Spleen (tissue), 11 donors: ENCODE data around the gene OXTR. TPM values are rescaled to one million over a fixed set of nuclear protein-coding genes. Genes with fewer than 3 reads are reported as not detected.

Experiments used
- DNase-seq: peaks from one replicate; pipeline ENCODE4 v3.0.0-alpha.2; 2020
- H3K27ac ChIP-seq, 8 donors: fragments of 200-600 bp; sonication (generic) in 7 of 8; 1 replicate in 4 of 8; 2 replicates in 4 of 8; pipeline versions ENCODE4 v1.5.0 to v1.8.0; 2016 to 2021; ENCODE audit warnings: inconsistent platforms in 4 of 8, mild to moderate bottlenecking in 4 of 8, moderate library complexity in 1 of 8
- H3K27me3 ChIP-seq, 7 donors: fragments of 200-600 bp; sonication (generic) in 6 of 7; replicated peaks in 1 of 7; 1 replicate in 4 of 7; 2 replicates in 3 of 7; pipeline versions ENCODE4 v1.5.0 to v1.8.0; 2016 to 2021; ENCODE audit warnings: inconsistent platforms in 3 of 7, mild to moderate bottlenecking in 1 of 7
- H3K36me3 ChIP-seq, 6 donors: fragments of 200-600 bp; sonication (generic) in 5 of 6; 1 replicate in 4 of 6; 2 replicates in 2 of 6; pipeline versions ENCODE4 v1.5.0 to v1.8.0; 2016 to 2021; ENCODE audit warnings: inconsistent platforms in 2 of 6
- H3K4me1 ChIP-seq, 6 donors: fragments of 200-600 bp; sonication (generic) in 5 of 6; 1 replicate in 3 of 6; 2 replicates in 3 of 6; pipeline versions ENCODE4 v1.5.0 to v1.8.0; 2016 to 2021; ENCODE audit warnings: inconsistent platforms in 3 of 6
- H3K4me3 ChIP-seq, 8 donors: fragments of 200-600 bp; sonication (generic) in 7 of 8; 1 replicate in 4 of 8; 2 replicates in 4 of 8; pipeline versions ENCODE4 v1.5.0 to v1.8.0; 2016 to 2021; ENCODE audit warnings: inconsistent platforms in 4 of 8, mild to moderate bottlenecking in 4 of 8, moderate library complexity in 2 of 8
- H3K9me3 ChIP-seq, 8 donors: fragments of 200-600 bp; sonication (generic) in 7 of 8; 1 replicate in 4 of 8; 2 replicates in 4 of 8; pipeline versions ENCODE4 v1.5.0 to v1.8.0; 2016 to 2021; ENCODE audit warnings: inconsistent platforms in 4 of 8
- POLR2A ChIP-seq, 3 donors: fragments of 450-650 bp; IDR thresholded peaks; one replicate each; pipeline ENCODE4 v1.5.1; 2017; ENCODE audit warnings: antibody characterized with exemption in 3 of 3, mild to moderate bottlenecking in 1 of 3
- POLR2AphosphoS5 ChIP-seq, 3 donors: sonication (generic); formaldehyde crosslinking; IDR thresholded peaks; one replicate each; pipeline ENCODE4 v1.5.1; 2017; ENCODE audit warnings: antibody characterized with exemption in 3 of 3
- WGBS, 5 donors: extraction: QIAGEN DNeasy Blood & Tissue Kit in 3 of 5; methylation state at CpG; one replicate each; pipeline versions ENCODE4 v1.1.5 to v1.1.7; 2013 to 2018; 5-methylcytosine and 5-hydroxymethylcytosine counted together
- intact Hi-C: fragments of 100-400 bp; cut with DNase I; formaldehyde crosslinking; loops from one replicate; pipeline ENCODE4 v1.15.0; 2023; ENCODE audit warnings: low total_unique reads
- polyA plus RNA-seq, 3 donors: library from polyadenylated mRNA; stranded (reverse); fragments of 200-250 nt; gene quantifications; one replicate each; pipeline ENCODE4 v1.2.1, GENCODE V29; 2013
- total RNA-seq, 7 donors: library from RNA; depleted of rRNA in 3 of 7; stranded (reverse); fragments of >200 nt in 3 of 7; fragmentation: NEBNext Ultra II Directional in 4 of 7; extraction: Animal tissue kit (Norgen Biotek cat#: 25700) in 4 of 7; gene quantifications; one replicate each; pipeline versions ENCODE4 v1.1.0 to v1.2.1, GENCODE V29; 2016 to 2021
- TF ChIP-seq, protein P1 (sequence below), 11 experiments: fragments of 200-600 bp in 7 of 11; fragments of 450-650 bp in 4 of 11; sonication (generic) in 4 of 11; IDR thresholded peaks in 8 of 11; conservative IDR thresholded peaks in 3 of 11; 1 replicate in 7 of 11; 2 replicates in 4 of 11; pipeline versions ENCODE4 v1.4.0 to v1.8.0; 2016 to 2021; ENCODE audit warnings: antibody characterized with exemption in 11 of 11, inconsistent platforms in 4 of 11, mild to moderate bottlenecking in 1 of 11
- donor health status: healthy with polysubstance abuse.
- donor health status: DM: no; HTN: no; CAD: no; lungs with moderate emphysema.
- donor health status: DM: no; HTN: no; CAD: no.
- donor health status: Bipolar disorder and iron deficiency.
- donor health status: healthy.
- donor health status: DM: no; HTN: no; CAD: no.
- donor health status: DM: yes; HTN: yes; CAD: no.

Gene OXTR
- total and polyA plus RNA-seq, 10 donors = 0.19 to 1.4 (median 0.43) TPM

DNA sequence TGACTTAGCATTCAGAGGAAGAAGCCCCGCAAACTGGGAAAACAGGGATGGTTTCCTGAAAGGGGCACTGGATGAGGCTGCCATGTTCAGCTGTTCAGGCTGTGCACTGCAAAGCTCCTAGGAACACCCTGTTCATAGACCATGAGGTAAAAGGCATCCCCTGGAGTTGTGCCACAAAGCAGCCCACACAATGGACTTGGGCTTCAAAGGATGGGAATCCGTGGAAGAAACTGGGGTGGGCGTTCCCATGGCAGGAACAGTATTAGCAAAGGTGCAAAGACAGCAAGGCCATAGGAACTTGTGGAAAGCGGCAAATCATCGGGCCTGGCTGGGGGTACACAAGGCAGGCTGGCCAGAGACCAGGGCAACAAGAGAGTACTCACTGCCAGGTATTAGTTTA lies 8.9 kb downstream of the OXTR start:
- no peak for DNase-seq
- H3K27me3 ChIP-seq = no peaks in the 10 kb centered on the region
- WGBS, 5 donors = 71 to 87% (median 83%) methylated on average over 5 of the region's 5 CpGs
- no peaks in the 10 kb centered on the region for H3K4me1 ChIP-seq
- no peak overlapping the region for H3K27ac ChIP-seq
- intact Hi-C loops = no loop called here
- TF ChIP-seq POLR2AphosphoS5 (IDR thresholded peaks at IDR 0.05) = no peak
- TF ChIP-seq, protein P1, sequence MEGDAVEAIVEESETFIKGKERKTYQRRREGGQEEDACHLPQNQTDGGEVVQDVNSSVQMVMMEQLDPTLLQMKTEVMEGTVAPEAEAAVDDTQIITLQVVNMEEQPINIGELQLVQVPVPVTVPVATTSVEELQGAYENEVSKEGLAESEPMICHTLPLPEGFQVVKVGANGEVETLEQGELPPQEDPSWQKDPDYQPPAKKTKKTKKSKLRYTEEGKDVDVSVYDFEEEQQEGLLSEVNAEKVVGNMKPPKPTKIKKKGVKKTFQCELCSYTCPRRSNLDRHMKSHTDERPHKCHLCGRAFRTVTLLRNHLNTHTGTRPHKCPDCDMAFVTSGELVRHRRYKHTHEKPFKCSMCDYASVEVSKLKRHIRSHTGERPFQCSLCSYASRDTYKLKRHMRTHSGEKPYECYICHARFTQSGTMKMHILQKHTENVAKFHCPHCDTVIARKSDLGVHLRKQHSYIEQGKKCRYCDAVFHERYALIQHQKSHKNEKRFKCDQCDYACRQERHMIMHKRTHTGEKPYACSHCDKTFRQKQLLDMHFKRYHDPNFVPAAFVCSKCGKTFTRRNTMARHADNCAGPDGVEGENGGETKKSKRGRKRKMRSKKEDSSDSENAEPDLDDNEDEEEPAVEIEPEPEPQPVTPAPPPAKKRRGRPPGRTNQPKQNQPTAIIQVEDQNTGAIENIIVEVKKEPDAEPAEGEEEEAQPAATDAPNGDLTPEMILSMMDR (IDR thresholded peaks at IDR 0.05 in 8 of 11, conservative IDR thresholded peaks at IDR 0.05 in 3 of 11) = no peak
- TF ChIP-seq POLR2A (IDR thresholded peaks at IDR 0.05) = no peak
- H3K36me3 ChIP-seq = no peaks in the 10 kb centered on the region
- H3K4me3 ChIP-seq = no peak overlapping the region
- H3K9me3 ChIP-seq = no peaks in the 10 kb centered on the region

DNA sequence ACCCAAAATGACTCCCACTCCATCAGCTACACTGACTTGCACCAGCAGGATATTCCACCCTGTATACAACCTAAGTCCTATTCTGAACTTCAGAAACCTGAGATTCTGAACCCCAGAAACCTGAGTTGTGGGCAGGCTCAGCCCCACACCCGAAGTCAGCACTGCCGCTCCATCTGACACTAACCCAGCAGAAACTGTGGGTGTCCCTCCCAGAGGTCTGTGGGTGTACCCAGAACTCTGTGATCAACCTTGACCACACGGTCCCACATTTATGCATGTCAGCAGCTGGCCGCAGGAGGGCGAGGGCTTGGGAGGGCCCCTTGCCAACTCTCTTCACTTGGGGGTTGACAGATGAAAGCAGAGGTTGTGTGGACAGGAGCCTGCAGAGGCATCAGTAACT lies 9.3 kb downstream of the OXTR start:
- Histone ChIP-seq H3K27me3 (no peaks in the 10 kb centered on the region), H3K4me3 (no peak overlapping the region), H3K36me3 (no peaks in the 10 kb centered on the region), H3K4me1 (no peaks in the 10 kb centered on the region), H3K9me3 (no peaks in the 10 kb centered on the region), H3K27ac (no peak overlapping the region)
- intact Hi-C loops = no loop called here
- no peak for TF ChIP-seq POLR2AphosphoS5 (IDR thresholded peaks at IDR 0.05)
- TF ChIP-seq POLR2A (IDR thresholded peaks at IDR 0.05) = no peak
- TF ChIP-seq, protein P1 (IDR thresholded peaks at IDR 0.05 in 8 of 11, conservative IDR thresholded peaks at IDR 0.05 in 3 of 11) = no peak
- no peak for DNase-seq
- WGBS, 5 donors = 86 to 95% (median 88%) methylated on average over 5 of the region's 5 CpGs

DNA sequence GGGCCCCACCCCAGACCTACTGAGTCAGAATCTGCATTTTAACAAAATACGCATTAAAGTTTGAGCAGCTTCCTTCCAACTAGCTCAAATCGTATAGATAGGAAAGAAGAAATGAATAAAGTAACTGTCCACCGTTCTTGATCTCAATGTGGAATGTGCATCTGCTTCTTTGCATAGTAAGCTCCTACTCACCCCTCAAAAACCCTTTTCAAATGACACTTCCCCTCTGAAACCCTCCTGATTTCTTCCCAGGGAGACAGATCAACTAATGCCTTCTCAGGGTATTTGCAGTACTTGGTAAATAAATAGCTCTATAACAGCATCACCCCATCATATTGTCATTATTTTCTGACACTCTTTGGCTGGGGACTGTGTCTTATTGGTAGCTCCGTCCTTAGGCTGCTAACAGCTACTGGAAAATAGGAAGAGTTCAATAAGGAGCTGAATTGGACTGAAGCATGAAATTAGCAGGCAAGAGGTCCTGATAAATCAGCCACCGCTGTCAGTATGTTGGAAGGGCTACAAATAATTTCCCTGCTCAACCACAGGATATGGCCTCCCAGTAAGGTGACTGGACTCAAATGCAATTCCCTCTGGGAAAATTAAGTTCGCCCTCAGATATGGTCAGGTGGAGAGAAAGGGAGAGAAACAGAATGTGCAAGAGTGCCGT lies 10.2 kb downstream of the OXTR start:
- TF ChIP-seq POLR2AphosphoS5 (IDR thresholded peaks at IDR 0.05) (no peak), POLR2A (IDR thresholded peaks at IDR 0.05) (no peak)
- TF ChIP-seq, protein P1 (IDR thresholded peaks at IDR 0.05 in 8 of 11, conservative IDR thresholded peaks at IDR 0.05 in 3 of 11) = no peak
- no peaks in the 10 kb centered on the region for H3K27me3 ChIP-seq
- no peaks in the 10 kb centered on the region for H3K36me3 ChIP-seq
- 87 to 93% (median 89%) methylated on average over 7 of the region's 7 CpGs for WGBS, 5 donors
- no peaks in the 10 kb centered on the region for H3K4me1 ChIP-seq
- DNase-seq = no peak
- intact Hi-C loops = no loop called here
- no peak overlapping the region for H3K4me3 ChIP-seq
- H3K27ac ChIP-seq = no peak overlapping the region
- H3K9me3 ChIP-seq = no peaks in the 10 kb centered on the region

DNA sequence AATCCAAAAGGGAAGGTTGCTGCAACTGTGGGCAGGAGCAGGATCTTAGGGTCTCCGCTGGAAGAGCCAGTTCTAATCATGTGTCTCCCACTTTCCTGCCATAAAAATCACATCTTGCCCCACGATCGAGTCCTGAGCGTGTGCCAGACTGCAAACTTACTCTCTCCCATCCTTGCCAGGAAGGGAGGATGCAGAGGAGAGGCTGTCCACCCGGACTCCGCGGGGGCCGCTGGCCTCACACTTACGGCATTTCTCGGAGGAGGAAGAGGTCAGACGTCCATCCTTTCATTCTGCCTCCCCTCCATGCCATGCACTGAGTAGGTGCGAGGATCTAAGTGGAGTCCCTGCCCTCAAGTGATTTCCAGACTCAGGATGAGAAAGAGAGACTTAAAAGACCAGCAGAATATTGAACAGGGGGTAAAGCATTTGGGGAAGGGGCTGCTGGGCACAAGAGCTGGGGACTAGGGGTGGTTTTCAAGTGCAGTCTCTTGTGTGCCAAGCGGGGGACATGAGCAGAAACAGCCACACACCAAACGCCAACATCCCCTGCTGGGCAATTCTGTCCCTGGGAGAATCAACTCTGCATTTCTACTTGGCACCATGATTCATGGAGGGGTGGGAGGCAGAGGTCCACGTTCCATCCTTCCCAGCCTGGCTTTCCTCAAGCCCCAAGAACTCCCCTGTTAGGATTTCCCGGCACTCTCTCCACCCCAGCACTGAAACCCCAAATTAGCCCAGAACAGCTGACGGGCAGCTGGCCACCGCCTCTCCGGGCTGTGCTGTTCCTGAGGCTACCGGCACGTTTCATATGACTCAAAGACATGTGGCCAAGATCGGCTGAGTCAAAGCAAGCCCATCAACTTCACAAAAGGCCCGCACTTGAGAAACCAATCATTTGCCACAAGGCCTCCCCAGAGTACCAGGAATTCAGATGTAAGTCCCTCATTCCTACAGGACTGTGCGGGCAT lies 11.6 kb downstream of the OXTR start:
- WGBS, 5 donors = 77 to 90% (median 88%) methylated on average over 24 of the region's 24 CpGs
- Histone ChIP-seq H3K27me3 (no peaks in the 10 kb centered on the region), H3K4me3 (no peak overlapping the region), H3K36me3 (no peaks in the 10 kb centered on the region), H3K27ac (no peak overlapping the region), H3K9me3 (no peaks in the 10 kb centered on the region), H3K4me1 (no peaks in the 10 kb centered on the region)
- intact Hi-C loops = no loop called here
- no peak for DNase-seq
- no peak for TF ChIP-seq POLR2AphosphoS5 (IDR thresholded peaks at IDR 0.05)
- no peak for TF ChIP-seq POLR2A (IDR thresholded peaks at IDR 0.05)
- TF ChIP-seq, protein P1 (IDR thresholded peaks at IDR 0.05 in 8 of 11, conservative IDR thresholded peaks at IDR 0.05 in 3 of 11) = no peak
